ENCODE data around the gene MB21D2. TPM values are rescaled to one million over a fixed set of nuclear protein-coding genes. Genes with fewer than 3 reads are reported as not detected.
"Not testable (repeated sequence)": the region's sequence is repeated elsewhere in the genome, so short reads cannot be mapped to it uniquely, and the experiment has no call there.

Gene MB21D2
- total RNA-seq, 2 experiments from 2014 or later, result 0.06 TPM; not detected in 1

GRCh38 chr3:192778508-192778907, 139.1 kb downstream of the MB21D2 start:
- TF ChIP-seq CTCF (conservative IDR thresholded peaks at IDR 0.05; ENCODE audit: low read length), result no peak
- no peaks in the 10 kb centered on the region for H3K9me3 ChIP-seq (ENCODE audit: low read length)
- no peaks in the 10 kb centered on the region for H3K79me2 ChIP-seq (ENCODE audit: insufficient read depth, low read depth, low read length)
- no peak overlapping the region for H3K4me2 ChIP-seq (ENCODE audit: low read length)
- no peak overlapping the region for H3K4me3 ChIP-seq (ENCODE audit: low read depth, low read length, poor library complexity, severe bottlenecking)
- BruUV-seq (replicated peaks), result no TSS peak
- H2AFZ ChIP-seq (ENCODE audit: low read length), result no peak overlapping the region
- H3K27ac ChIP-seq (ENCODE audit: low read depth, low read length, poor library complexity, severe bottlenecking), result no peak overlapping the region
- intact Hi-C loops (cut with micrococcal nuclease; ENCODE audit: unreplicated experiment), result no loop called here
- ChIA-PET POLR2A (no interaction called here), CTCF (ENCODE audit: unreplicated experiment) (no interaction called here)
- no peaks in the 10 kb centered on the region for H4K20me1 ChIP-seq (ENCODE audit: insufficient read depth, low read length)
- no peaks in the 10 kb centered on the region for H3K9me2 ChIP-seq (ENCODE audit: insufficient read depth, low read length)
- no peaks in the 10 kb centered on the region for H3K4me1 ChIP-seq (ENCODE audit: insufficient read depth, low read length, poor library complexity, severe bottlenecking)
- no peaks in the 10 kb centered on the region for H3K36me3 ChIP-seq (ENCODE audit: insufficient read depth, low read length)
- no peak for DNase-seq (ENCODE audit: low spot score)

DNA sequence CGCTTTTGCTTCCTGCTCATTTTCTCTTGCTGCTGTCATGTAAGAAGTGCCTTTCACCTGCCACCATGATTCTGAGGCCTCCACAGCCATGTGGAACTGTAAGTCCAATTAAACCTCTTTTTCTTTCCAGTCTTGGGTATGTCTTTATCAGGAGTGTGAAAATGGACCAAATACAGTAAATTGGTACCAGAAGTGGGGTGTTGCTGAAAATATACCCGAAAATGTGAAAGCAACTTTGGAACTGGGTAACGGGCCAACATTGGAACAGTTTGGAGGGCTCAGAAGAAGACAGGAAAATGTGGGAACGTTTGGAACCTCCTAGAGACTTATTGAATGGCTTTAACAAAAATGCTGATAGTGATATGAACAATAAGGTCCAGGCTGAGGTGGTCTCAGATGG, 143.3 kb downstream of the MB21D2 start:
- H3K36me3 ChIP-seq (ENCODE audit: insufficient read depth, low read length); H4K20me1 ChIP-seq (ENCODE audit: insufficient read depth, low read length); H3K4me3 ChIP-seq (ENCODE audit: low read depth, low read length, poor library complexity, severe bottlenecking); BruUV-seq (replicated peaks); H3K4me1 ChIP-seq (ENCODE audit: insufficient read depth, low read length, poor library complexity, severe bottlenecking); H3K9me2 ChIP-seq (ENCODE audit: insufficient read depth, low read length); H2AFZ ChIP-seq (ENCODE audit: low read length); H3K27ac ChIP-seq (ENCODE audit: low read depth, low read length, poor library complexity, severe bottlenecking); POLR2A ChIA-PET; CTCF ChIA-PET (ENCODE audit: unreplicated experiment); H3K79me2 ChIP-seq (ENCODE audit: insufficient read depth, low read depth, low read length); H3K9me3 ChIP-seq (ENCODE audit: low read length); H3K4me2 ChIP-seq (ENCODE audit: low read length); DNase-seq (ENCODE audit: low spot score): not testable (repeated sequence)
- intact Hi-C loops (cut with micrococcal nuclease; ENCODE audit: unreplicated experiment), result loop anchor here (5.0 kb wide), 1 partner anchor 573 kb away; no protein-coding TSS in a partner anchor

DNA sequence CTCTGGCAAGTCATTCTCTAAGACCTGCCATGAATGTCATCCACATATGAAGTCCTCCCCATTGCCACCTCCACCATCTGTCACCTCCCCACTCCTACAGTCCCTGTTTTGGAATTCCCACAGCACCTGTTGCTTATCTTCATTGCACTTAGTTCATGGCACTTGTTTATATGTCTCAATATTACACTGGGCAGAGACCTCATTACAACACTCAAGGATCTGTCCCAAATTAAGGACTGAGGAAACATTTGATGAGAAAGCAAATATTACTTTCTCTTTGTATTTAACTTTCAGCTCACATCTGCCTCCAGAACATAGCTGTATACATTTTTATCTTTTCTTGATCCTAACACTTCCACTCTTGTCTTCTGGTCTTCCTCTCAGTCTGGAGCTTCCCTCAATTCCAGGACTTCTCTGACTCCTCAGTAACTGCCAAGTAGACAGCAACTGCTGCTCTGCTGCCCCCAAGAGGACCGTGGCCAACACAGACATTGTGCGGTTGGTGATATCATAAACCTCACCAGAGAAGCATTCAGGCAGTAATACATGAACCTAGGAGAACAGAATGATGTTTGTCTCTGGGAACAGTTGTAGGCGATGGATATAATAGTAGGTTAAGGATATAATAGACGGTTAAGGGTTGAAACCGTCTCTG, 145.3 kb downstream of the MB21D2 start:
- CTCF ChIA-PET (ENCODE audit: unreplicated experiment), result no interaction called here
- no peak overlapping the region for H3K27ac ChIP-seq (ENCODE audit: low read depth, low read length, poor library complexity, severe bottlenecking)
- no peaks in the 10 kb centered on the region for H3K4me1 ChIP-seq (ENCODE audit: insufficient read depth, low read length, poor library complexity, severe bottlenecking)
- H3K36me3 ChIP-seq (ENCODE audit: insufficient read depth, low read length), result no peaks in the 10 kb centered on the region
- POLR2A ChIA-PET, result interaction anchor here (0.5 kb wide), 1 partner anchor 11 kb away, joined by 3 read pairs; no protein-coding TSS in a partner anchor
- H3K4me2 ChIP-seq (ENCODE audit: low read length), result no peak overlapping the region
- H3K9me3 ChIP-seq (ENCODE audit: low read length), result no peaks in the 10 kb centered on the region
- intact Hi-C loops (cut with micrococcal nuclease; ENCODE audit: unreplicated experiment), result loop anchor here (5.0 kb wide), 1 partner anchor 575 kb away; no protein-coding TSS in a partner anchor
- H4K20me1 ChIP-seq (ENCODE audit: insufficient read depth, low read length), result no peaks in the 10 kb centered on the region
- H3K79me2 ChIP-seq (ENCODE audit: insufficient read depth, low read depth, low read length), result no peaks in the 10 kb centered on the region
- DNase-seq (ENCODE audit: low spot score), result no peak
- peak; percentile 62 for TF ChIP-seq CTCF (conservative IDR thresholded peaks at IDR 0.05; ENCODE audit: low read length)
- TF ChIP-seq EZH2phosphoT487 (IDR thresholded peaks at IDR 0.05; ENCODE audit: borderline replicate concordance, low read depth, low read length), result no peak
- H3K4me3 ChIP-seq (ENCODE audit: low read depth, low read length, poor library complexity, severe bottlenecking), result no peak overlapping the region
- no peak overlapping the region for H2AFZ ChIP-seq (ENCODE audit: low read length)
- no peaks in the 10 kb centered on the region for H3K9me2 ChIP-seq (ENCODE audit: insufficient read depth, low read length)
- no TSS peak for BruUV-seq (replicated peaks)

Data from OCI-LY7 (cell line).